Thyroid gland (tissue), 4 donors: ENCODE measurements around the gene POLR3E. TPM values are rescaled to one million over a fixed set of nuclear protein-coding genes. Genes with fewer than 3 reads are reported as not detected.

Experiments used
- DNase-seq, 2 donors: peaks; one replicate each; pipeline ENCODE4 v3.0.0-alpha.2; 2019
- H3K27ac ChIP-seq, 3 donors: fragments of 200-600 bp; sonication (generic); 1 replicate in 2 of 3; 2 replicates in 1 of 3; pipeline ENCODE4 v1.5.1; 2016 to 2019; ENCODE audit warnings: mild to moderate bottlenecking in 1 of 3, moderate library complexity in 1 of 3
- H3K27me3 ChIP-seq: fragments of 200-600 bp; sonication (generic); one replicate; pipeline ENCODE4 v1.5.1; 2019
- H3K36me3 ChIP-seq, 2 donors: fragments of 200-600 bp; sonication (generic); one replicate each; pipeline ENCODE4 v1.5.1; 2016 to 2019
- H3K4me1 ChIP-seq, 2 donors: fragments of 200-600 bp; sonication (generic); one replicate each; pipeline ENCODE4 v1.5.1; 2017 to 2019
- H3K4me3 ChIP-seq, 3 donors: fragments of 200-600 bp; sonication (generic); replicated peaks in 1 of 3; 1 replicate in 2 of 3; 2 replicates in 1 of 3; pipeline ENCODE4 v1.5.1; 2016; ENCODE audit warnings: mild to moderate bottlenecking in 1 of 3
- H3K9me3 ChIP-seq: fragments of 200-600 bp; sonication (generic); one replicate; pipeline ENCODE4 v1.5.1; 2017
- CTCF ChIP-seq, 6 experiments: fragments of 200-600 bp in 3 of 6; fragments of 450-650 bp in 3 of 6; sonication (generic) in 3 of 6; IDR thresholded peaks; one replicate each; pipeline ENCODE4 v1.5.1; 2016 to 2019; ENCODE audit warnings: antibody characterized with exemption in 6 of 6, mild to moderate bottlenecking in 2 of 6, inconsistent platforms in 1 of 6, moderate library complexity in 1 of 6
- POLR2A ChIP-seq, 2 donors: fragments of 450-650 bp; IDR thresholded peaks; one replicate each; pipeline ENCODE4 v1.6.1; 2017; ENCODE audit warnings: antibody characterized with exemption in 2 of 2, mild to moderate bottlenecking in 2 of 2, moderate library complexity in 1 of 2
- WGBS, 2 donors: methylation state at CpG; one replicate each; pipeline ENCODE4 v1.1.5; 2017; 5-methylcytosine and 5-hydroxymethylcytosine counted together
- intact Hi-C: fragments of 100-400 bp; cut with DNase I; formaldehyde crosslinking; loops from one replicate; pipeline ENCODE4 v1.15.1; 2023
- total RNA-seq, 4 donors: library from RNA; depleted of rRNA; stranded (reverse); fragments of >200 nt; gene quantifications; one replicate each; pipeline ENCODE4 v1.2.3, GENCODE V29; 2016

The POLR3E gene
- total RNA-seq, 4 donors from 2014 or later: 66.7 to 115 (median 82.8) TPM

DNA sequence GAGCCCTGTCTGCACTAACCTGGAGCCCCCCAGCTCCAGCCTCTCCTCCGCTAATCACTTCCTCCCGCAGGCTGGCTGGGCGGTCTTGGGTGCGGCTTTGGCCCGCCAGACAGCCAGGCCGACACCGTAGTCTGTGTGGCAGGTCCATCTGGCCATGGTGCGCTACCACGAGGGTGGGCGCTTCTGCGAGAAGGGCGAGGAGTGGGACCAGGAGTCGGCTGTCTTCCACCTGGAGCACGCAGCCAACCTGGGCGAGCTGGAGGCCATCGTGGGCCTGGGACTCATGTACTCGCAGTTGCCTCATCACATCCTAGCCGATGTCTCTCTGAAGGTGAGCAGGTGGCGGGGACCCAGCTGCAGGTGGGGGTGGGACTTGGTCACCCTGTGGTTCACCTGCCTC lies 30.7 kb upstream of the POLR3E start:
- Histone ChIP-seq H3K27me3 (no peaks in the 10 kb centered on the region), H3K9me3 (no peaks in the 10 kb centered on the region), H3K27ac (no peak overlapping the region), H3K4me1 (no peaks in the 10 kb centered on the region), H3K36me3 (peaks cover 27 to 34% of the 10 kb centered on the region in 2 donors), H3K4me3 (no peak overlapping the region)
- intact Hi-C loops: no loop called here
- TF ChIP-seq CTCF (IDR thresholded peaks at IDR 0.05) (no peak), POLR2A (IDR thresholded peaks at IDR 0.05) (no peak)
- DNase-seq: no peak
- 94 to 96% methylated on average over 11 to 19 of the region's 19 CpGs for WGBS, 2 donors

GRCh38 chr16:22267764-22268163 lies 29.4 kb upstream of the POLR3E start:
- Histone ChIP-seq H3K27ac (no peak overlapping the region), H3K27me3 (no peaks in the 10 kb centered on the region), H3K4me1 (no peaks in the 10 kb centered on the region), H3K9me3 (no peaks in the 10 kb centered on the region), H3K4me3 (no peak overlapping the region), H3K36me3 (peaks cover 27 to 37% of the 10 kb centered on the region in 2 donors)
- intact Hi-C loops: no loop called here
- TF ChIP-seq POLR2A (IDR thresholded peaks at IDR 0.05) (no peak), CTCF (IDR thresholded peaks at IDR 0.05) (no peak)
- WGBS, 2 donors: 87 to 90% methylated on average over 8 of the region's 8 CpGs
- no peak for DNase-seq

DNA sequence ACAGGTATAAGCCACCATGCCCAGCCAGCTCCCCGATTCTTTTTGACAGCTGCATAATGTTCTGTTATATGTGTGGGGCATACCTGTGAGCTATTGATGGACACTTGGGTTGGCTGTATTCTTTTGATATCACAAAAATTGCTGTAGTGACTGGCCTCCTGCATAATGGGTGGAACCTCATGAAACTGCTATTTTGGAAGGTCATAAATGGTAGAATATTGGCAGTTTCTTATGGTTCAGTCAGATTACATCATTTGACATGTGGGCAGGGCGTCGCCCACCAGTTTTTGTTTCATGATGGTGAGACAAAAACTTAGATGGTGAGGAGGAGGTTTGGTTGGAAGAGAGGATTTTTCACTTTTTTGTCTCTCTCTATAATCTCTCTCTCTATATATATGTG lies 26.7 kb upstream of the POLR3E start:
- Histone ChIP-seq H3K9me3 (no peaks in the 10 kb centered on the region), H3K27ac (no peak overlapping the region), H3K4me1 (no peaks in the 10 kb centered on the region), H3K36me3 (peaks cover 27 to 39% of the 10 kb centered on the region in 2 donors), H3K27me3 (no peaks in the 10 kb centered on the region), H3K4me3 (no peak overlapping the region)
- TF ChIP-seq CTCF (IDR thresholded peaks at IDR 0.05) (no peak), POLR2A (IDR thresholded peaks at IDR 0.05) (no peak)
- 94 to 95% methylated on average over 3 of the region's 3 CpGs for WGBS, 2 donors
- no peak for DNase-seq
- intact Hi-C loops: no loop called here

GRCh38 chr16:22272870-22273650 lies 24.1 kb upstream of the POLR3E start:
- H3K36me3 ChIP-seq: peaks cover 11 to 33% of the 10 kb centered on the region in 2 donors

More at GRCh38 chr16:22272870-22273650, 24.1 kb upstream of the POLR3E start:
- WGBS, 2 donors: 62 to 63% methylated on average over 8 of the region's 8 CpGs
- H3K9me3 ChIP-seq: no peaks in the 10 kb centered on the region
- no peak overlapping the region for H3K27ac ChIP-seq
- intact Hi-C loops: no loop called here
- H3K27me3 ChIP-seq: no peaks in the 10 kb centered on the region
- no peaks in the 10 kb centered on the region for H3K4me1 ChIP-seq
- DNase-seq: peak; percentile 27 to 62
- TF ChIP-seq CTCF (IDR thresholded peaks at IDR 0.05): no peak
- TF ChIP-seq POLR2A (IDR thresholded peaks at IDR 0.05): no peak
- H3K4me3 ChIP-seq: no peak overlapping the region
